Ishikawa (cell line): ENCODE results near the gene ZAP70.

Experiments used
- CEBPB ChIP-seq: IDR thresholded peaks from 2 replicates; pipeline ENCODE4 v1.6.1; 2012
- CREB1 ChIP-seq: IDR thresholded peaks from 2 replicates; pipeline ENCODE4 v1.6.1; 2012; ENCODE audit warnings: low read depth
- EGR1 ChIP-seq: IDR thresholded peaks from 2 replicates; pipeline ENCODE4 v1.6.1; 2012
- EP300 ChIP-seq: IDR thresholded peaks from 2 replicates; pipeline ENCODE4 v1.6.1; 2012; ENCODE audit warnings: borderline replicate concordance
- FOXM1 ChIP-seq: IDR thresholded peaks from 2 replicates; pipeline ENCODE4 v1.6.1; 2012; ENCODE audit warnings: low read depth, borderline replicate concordance
- NFIC ChIP-seq: IDR thresholded peaks from 2 replicates; pipeline ENCODE4 v1.6.1; 2012
- RAD21 ChIP-seq: IDR thresholded peaks from 2 replicates; pipeline ENCODE4 v1.6.1; 2012; ENCODE audit warnings: low read depth
- REST ChIP-seq: IDR thresholded peaks from 2 replicates; pipeline ENCODE4 v1.6.1; 2012; ENCODE audit warnings: low read depth, mild to moderate bottlenecking
- TAF1 ChIP-seq: IDR thresholded peaks from 2 replicates; pipeline ENCODE4 v1.6.1; 2012; ENCODE audit warnings: low read depth, mild to moderate bottlenecking
- TCF12 ChIP-seq: IDR thresholded peaks from 2 replicates; pipeline ENCODE4 v1.6.1; 2012; ENCODE audit warnings: low read depth
- TEAD4 ChIP-seq: IDR thresholded peaks from 2 replicates; pipeline ENCODE4 v1.6.1; 2012
- USF1 ChIP-seq: IDR thresholded peaks from 2 replicates; pipeline ENCODE4 v1.6.1; 2012
- YY1 ChIP-seq: IDR thresholded peaks from 2 replicates; pipeline ENCODE4 v1.6.1; 2012; ENCODE audit warnings: low read depth
- ZBTB7A ChIP-seq: IDR thresholded peaks from 2 replicates; pipeline ENCODE4 v1.6.1; 2012; ENCODE audit warnings: low read depth
- TF ChIP-seq, protein P1 (sequence below): IDR thresholded peaks from 2 replicates; pipeline ENCODE4 v1.6.1; 2012

The ZAP70 gene

DNA sequence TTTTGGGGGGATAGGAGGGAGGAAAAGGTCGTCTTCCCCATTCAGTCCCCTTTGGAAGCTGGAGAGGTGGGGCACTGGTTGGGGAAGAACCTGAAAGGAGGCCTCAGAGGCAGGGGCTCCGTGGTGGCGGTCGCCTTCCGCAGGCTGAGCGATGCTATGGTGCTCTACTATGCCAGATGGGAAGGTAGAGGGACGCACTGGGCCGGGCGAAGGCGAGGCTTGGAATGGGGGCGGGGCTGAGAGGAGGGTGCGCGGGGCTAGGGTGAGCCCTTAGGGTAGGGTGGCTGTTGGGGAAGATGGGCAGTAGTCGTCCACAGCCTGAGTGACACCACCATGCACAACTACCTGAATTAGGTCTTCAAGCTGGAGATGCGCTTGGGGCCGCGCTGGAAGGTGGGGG is 11.1 kb downstream of the ZAP70 start:
- no peak for TF ChIP-seq FOXM1
- TF ChIP-seq YY1 = no peak
- TF ChIP-seq TEAD4 = no peak
- no peak for TF ChIP-seq REST
- no peak for TF ChIP-seq RAD21
- no peak for TF ChIP-seq EP300
- no peak for TF ChIP-seq EGR1
- no peak for TF ChIP-seq TCF12
- TF ChIP-seq USF1 = no peak
- no peak for TF ChIP-seq ZBTB7A
- TF ChIP-seq CEBPB = no peak
- TF ChIP-seq TAF1 = no peak
- TF ChIP-seq CREB1 = no peak
- TF ChIP-seq, protein P1, sequence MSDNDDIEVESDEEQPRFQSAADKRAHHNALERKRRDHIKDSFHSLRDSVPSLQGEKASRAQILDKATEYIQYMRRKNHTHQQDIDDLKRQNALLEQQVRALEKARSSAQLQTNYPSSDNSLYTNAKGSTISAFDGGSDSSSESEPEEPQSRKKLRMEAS = no peak
- no peak for TF ChIP-seq NFIC

GRCh38 chr2:97724946-97725688 is 11.7 kb downstream of the ZAP70 start:
- TF ChIP-seq EP300 = no peak
- no peak for TF ChIP-seq EGR1
- TF ChIP-seq, protein P1 = no peak
- no peak for TF ChIP-seq TCF12
- no peak for TF ChIP-seq CEBPB
- TF ChIP-seq USF1 = no peak
- no peak for TF ChIP-seq ZBTB7A
- no peak for TF ChIP-seq FOXM1
- TF ChIP-seq CREB1 = no peak

GRCh38 chr2:97726261-97727064 is 13.1 kb downstream of the ZAP70 start:
- TF ChIP-seq FOXM1 (no peak), CEBPB (no peak), TCF12 (no peak), YY1 (no peak), CREB1 (no peak), NFIC (no peak), ZBTB7A (no peak), RAD21 (no peak)
- TF ChIP-seq, protein P1 = no peak

DNA sequence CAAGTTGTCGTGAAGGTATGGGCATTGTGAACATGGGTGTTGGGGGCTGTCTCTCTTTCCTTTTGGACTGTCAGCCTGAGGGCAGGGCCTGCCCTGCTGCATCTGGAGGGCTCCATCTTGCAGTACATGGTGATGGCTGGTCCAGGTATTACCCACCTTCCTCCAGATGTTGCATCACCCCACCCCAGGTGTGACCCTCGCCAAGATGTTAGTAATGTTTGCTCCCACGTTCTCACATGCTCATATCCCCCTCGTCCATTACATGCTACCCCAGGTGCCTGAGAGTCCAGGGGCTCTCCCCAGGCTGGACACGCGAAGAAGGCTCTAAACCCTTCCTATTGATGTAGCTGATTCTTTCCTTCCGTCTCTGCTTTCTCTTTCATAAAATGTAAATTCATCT is 13.9 kb downstream of the ZAP70 start:
- TF ChIP-seq RAD21 = no peak
- TF ChIP-seq FOXM1 = no peak
- TF ChIP-seq REST = no peak
- no peak for TF ChIP-seq TCF12
- TF ChIP-seq NFIC = no peak
- no peak for TF ChIP-seq TEAD4
- no peak for TF ChIP-seq EGR1
- TF ChIP-seq ZBTB7A = no peak

GRCh38 chr2:97728091-97728731 is 14.8 kb downstream of the ZAP70 start:
- TF ChIP-seq EP300 (no peak), TEAD4 (no peak), YY1 (no peak), NFIC (no peak), TCF12 (no peak), USF1 (no peak), REST (no peak), ZBTB7A (no peak), EGR1 (no peak), CEBPB (no peak), RAD21 (no peak), TAF1 (no peak), FOXM1 (no peak), CREB1 (no peak)
- TF ChIP-seq, protein P1 = no peak
